Measurements from ENCODE around the gene IKZF2. TPM values are rescaled to one million over a fixed set of nuclear protein-coding genes. Genes with fewer than 3 reads are reported as not detected.

The IKZF2 gene
- total RNA-seq, 1 donor from 2014 or later = 29.2 TPM

- Histone ChIP-seq H3K27me3 (no peaks in the 10 kb centered on the region), H3K4me3 (no peak overlapping the region), H3K36me3 (no peaks in the 10 kb centered on the region), H3K27ac (no peak overlapping the region), H3K4me1 (no peaks in the 10 kb centered on the region), H3K9me3 (no peaks in the 10 kb centered on the region)
- TF ChIP-seq POLR2AphosphoS5 (IDR thresholded peaks at IDR 0.05; ENCODE audit: insufficient read depth in 1 of 2, low read depth in 1 of 2) = no peak
- no peak for TF ChIP-seq CTCF (IDR thresholded peaks at IDR 0.05)
- no peak for TF ChIP-seq POLR2A (IDR thresholded peaks at IDR 0.05)
- intact Hi-C loops (cut with DNase I) = no loop called here
- DNase-seq (ENCODE audit: extremely low spot score in 2 of 2) = no peak
Measured at GRCh38 chr2:213020268-213020667, 131.1 kb downstream of the IKZF2 start.

GRCh38 chr2:213019368-213019767, 132.0 kb downstream of the IKZF2 start:
- Histone ChIP-seq H3K36me3 (no peaks in the 10 kb centered on the region), H3K27me3 (no peaks in the 10 kb centered on the region), H3K27ac (no peak overlapping the region), H3K4me3 (no peak overlapping the region), H3K4me1 (no peaks in the 10 kb centered on the region), H3K9me3 (no peaks in the 10 kb centered on the region)
- intact Hi-C loops (cut with DNase I) = no loop called here
- no peak for TF ChIP-seq POLR2AphosphoS5 (IDR thresholded peaks at IDR 0.05; ENCODE audit: insufficient read depth in 1 of 2, low read depth in 1 of 2)
- TF ChIP-seq POLR2A (IDR thresholded peaks at IDR 0.05) = no peak
- no peak for TF ChIP-seq CTCF (IDR thresholded peaks at IDR 0.05)
- no peak for DNase-seq (ENCODE audit: extremely low spot score in 2 of 2)

- Histone ChIP-seq H3K27me3 (no peaks in the 10 kb centered on the region), H3K9me3 (no peaks in the 10 kb centered on the region), H3K4me3 (no peak overlapping the region), H3K27ac (no peak overlapping the region), H3K4me1 (no peaks in the 10 kb centered on the region), H3K36me3 (no peaks in the 10 kb centered on the region)
- TF ChIP-seq POLR2A (IDR thresholded peaks at IDR 0.05) (no peak), CTCF (IDR thresholded peaks at IDR 0.05) (no peak), POLR2AphosphoS5 (IDR thresholded peaks at IDR 0.05; ENCODE audit: insufficient read depth in 1 of 2, low read depth in 1 of 2) (no peak)
- intact Hi-C loops (cut with DNase I) = no loop called here
- DNase-seq (ENCODE audit: extremely low spot score in 2 of 2) = no peak
Measured at GRCh38 chr2:213018340-213018901, 133.0 kb downstream of the IKZF2 start.

- Histone ChIP-seq H3K27ac (no peak overlapping the region), H3K4me3 (no peak overlapping the region), H3K4me1 (no peaks in the 10 kb centered on the region), H3K27me3 (no peaks in the 10 kb centered on the region), H3K9me3 (no peaks in the 10 kb centered on the region), H3K36me3 (no peaks in the 10 kb centered on the region)
- intact Hi-C loops (cut with DNase I) = no loop called here
- TF ChIP-seq CTCF (IDR thresholded peaks at IDR 0.05) (no peak), POLR2AphosphoS5 (IDR thresholded peaks at IDR 0.05; ENCODE audit: insufficient read depth in 1 of 2, low read depth in 1 of 2) (no peak), POLR2A (IDR thresholded peaks at IDR 0.05) (no peak)
- DNase-seq (ENCODE audit: extremely low spot score in 2 of 2) = no peak
Measured at GRCh38 chr2:213017404-213017803, 134.0 kb downstream of the IKZF2 start.

GRCh38 chr2:213016984-213017351, 134.4 kb downstream of the IKZF2 start:
- DNase-seq (ENCODE audit: extremely low spot score in 2 of 2) = no peak
- Histone ChIP-seq H3K4me1 (no peaks in the 10 kb centered on the region), H3K4me3 (no peak overlapping the region), H3K9me3 (no peaks in the 10 kb centered on the region), H3K27ac (no peak overlapping the region), H3K36me3 (no peaks in the 10 kb centered on the region), H3K27me3 (no peaks in the 10 kb centered on the region)
- intact Hi-C loops (cut with DNase I) = no loop called here
- no peak for TF ChIP-seq POLR2A (IDR thresholded peaks at IDR 0.05)
- TF ChIP-seq POLR2AphosphoS5 (IDR thresholded peaks at IDR 0.05; ENCODE audit: insufficient read depth in 1 of 2, low read depth in 1 of 2) = no peak
- no peak for TF ChIP-seq CTCF (IDR thresholded peaks at IDR 0.05)
